Hepatocyte (in vitro differentiated cells): ENCODE measurements around the gene TPMT.

Experiments
- CTCF ChIP-seq: fragments of 200-600 bp; sonication (generic); IDR thresholded peaks from 2 replicates; pipeline ENCODE4 v1.5.1; 2016; ENCODE audit warnings: antibody characterized with exemption, mild to moderate bottlenecking; ENCODE audit not compliant: poor library complexity
- EZH2 ChIP-seq: fragments of 200-600 bp; sonication (generic); IDR thresholded peaks from 2 replicates; pipeline ENCODE4 v1.6.1; 2016; ENCODE audit warnings: antibody characterized with exemption, mild to moderate bottlenecking, borderline replicate concordance

- TF ChIP-seq CTCF (no peak), EZH2 (no peak)
Observed at GRCh38 chr6:18141805-18142590, 12.9 kb downstream of the TPMT start.
